Coronary artery (tissue), 2 donors: ENCODE results near the gene MRTFB.

Experiments
- DNase-seq: peaks from one replicate; pipeline ENCODE4 v3.0.0-alpha.2; 2017; ENCODE audit warnings: low spot score
- H3K27ac ChIP-seq, 2 donors: fragments of 200-600 bp; sonication (generic); one replicate each; pipeline ENCODE4 v1.5.1; 2016 to 2019
- H3K4me3 ChIP-seq: fragments of 200-600 bp; sonication (generic); 2 replicates; pipeline ENCODE4 v1.5.1; 2016; ENCODE audit warnings: mild to moderate bottlenecking, moderate library complexity
- TF ChIP-seq, protein P1 (sequence below): fragments of 200-600 bp; sonication (generic); IDR thresholded peaks from one replicate; pipeline ENCODE4 v1.5.1; 2019; ENCODE audit warnings: antibody characterized with exemption

Gene MRTFB

DNA sequence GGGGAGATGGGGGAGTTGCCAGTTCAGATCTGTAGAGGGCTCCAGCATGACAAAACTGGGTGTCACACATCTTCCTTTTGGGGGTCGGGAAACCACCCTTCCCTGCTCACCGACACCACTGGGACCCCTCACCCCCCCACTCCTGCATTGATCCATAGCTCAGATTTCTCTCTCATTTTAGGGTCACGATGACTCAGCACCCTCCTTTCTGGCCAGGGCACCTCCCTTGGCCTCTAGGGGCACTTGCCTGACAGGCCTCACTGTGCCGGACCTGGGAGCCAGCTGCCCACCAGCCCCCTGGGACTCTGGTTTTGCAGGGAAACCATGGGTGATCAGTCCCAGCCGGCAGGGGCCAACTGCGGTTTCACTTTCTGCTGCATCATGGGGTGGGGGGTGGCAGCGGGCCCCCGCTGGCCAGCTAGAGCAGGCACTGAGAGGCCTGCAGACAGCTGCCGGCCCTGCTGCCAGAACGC lies 239.4 kb downstream of the MRTFB start:
- no peak for DNase-seq
- H3K4me3 ChIP-seq: peak overlapping the region; percentile 53
- TF ChIP-seq, protein P1, sequence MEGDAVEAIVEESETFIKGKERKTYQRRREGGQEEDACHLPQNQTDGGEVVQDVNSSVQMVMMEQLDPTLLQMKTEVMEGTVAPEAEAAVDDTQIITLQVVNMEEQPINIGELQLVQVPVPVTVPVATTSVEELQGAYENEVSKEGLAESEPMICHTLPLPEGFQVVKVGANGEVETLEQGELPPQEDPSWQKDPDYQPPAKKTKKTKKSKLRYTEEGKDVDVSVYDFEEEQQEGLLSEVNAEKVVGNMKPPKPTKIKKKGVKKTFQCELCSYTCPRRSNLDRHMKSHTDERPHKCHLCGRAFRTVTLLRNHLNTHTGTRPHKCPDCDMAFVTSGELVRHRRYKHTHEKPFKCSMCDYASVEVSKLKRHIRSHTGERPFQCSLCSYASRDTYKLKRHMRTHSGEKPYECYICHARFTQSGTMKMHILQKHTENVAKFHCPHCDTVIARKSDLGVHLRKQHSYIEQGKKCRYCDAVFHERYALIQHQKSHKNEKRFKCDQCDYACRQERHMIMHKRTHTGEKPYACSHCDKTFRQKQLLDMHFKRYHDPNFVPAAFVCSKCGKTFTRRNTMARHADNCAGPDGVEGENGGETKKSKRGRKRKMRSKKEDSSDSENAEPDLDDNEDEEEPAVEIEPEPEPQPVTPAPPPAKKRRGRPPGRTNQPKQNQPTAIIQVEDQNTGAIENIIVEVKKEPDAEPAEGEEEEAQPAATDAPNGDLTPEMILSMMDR: no peak
- peak overlapping the region; percentile 11 to 58 for H3K27ac ChIP-seq

DNA sequence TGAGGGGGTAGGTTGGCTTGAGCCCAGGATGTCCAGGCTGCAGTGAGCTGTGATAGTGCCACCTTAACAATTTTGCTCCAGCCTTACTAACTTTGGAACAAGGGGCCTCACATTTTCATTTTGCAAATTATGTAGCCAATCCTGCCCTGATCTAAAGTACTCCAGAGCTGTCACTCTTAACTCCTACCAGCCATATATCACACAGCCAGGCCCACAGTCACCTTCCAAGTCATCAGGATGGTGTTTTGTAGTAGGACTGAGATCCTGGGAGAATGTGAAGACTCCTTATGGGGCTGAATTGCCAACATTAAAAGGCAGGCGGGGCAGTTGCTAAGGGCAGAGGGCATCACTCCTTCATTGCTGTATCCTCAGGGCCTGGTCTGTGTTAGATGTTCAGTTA lies 243.0 kb downstream of the MRTFB start:
- H3K27ac ChIP-seq: no peak overlapping the region
- H3K4me3 ChIP-seq: no peak overlapping the region
- DNase-seq: no peak
- TF ChIP-seq, protein P1: no peak

DNA sequence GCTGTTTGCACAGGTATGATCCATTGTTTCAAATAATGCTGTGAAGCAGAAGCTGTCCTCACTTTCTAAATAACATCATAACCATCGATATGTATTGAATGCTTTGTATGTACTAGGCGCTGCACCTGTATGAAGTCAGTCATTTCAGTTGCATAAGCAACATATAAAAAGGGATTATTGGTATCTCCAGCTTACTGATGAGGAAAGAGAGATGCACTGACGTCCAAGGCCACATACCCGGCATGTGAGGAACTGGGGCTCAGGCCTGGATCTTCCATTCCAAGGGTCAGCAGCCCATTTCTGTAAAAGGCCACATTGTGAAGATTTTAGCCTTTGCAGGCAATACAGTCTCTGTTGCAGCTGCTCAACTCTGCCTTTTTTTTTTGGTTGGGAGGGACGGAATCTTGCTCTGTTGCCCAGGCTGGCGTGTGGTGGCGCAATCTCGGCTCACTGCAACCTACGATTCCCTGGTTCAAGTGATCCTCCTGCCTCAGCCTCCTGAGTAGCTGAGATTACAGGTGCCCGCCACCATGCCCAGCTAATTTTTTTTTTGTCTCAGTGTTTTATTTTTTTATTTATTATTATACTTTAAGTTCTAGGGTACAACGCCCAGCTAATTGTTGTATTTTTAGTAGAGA lies 244.7 kb downstream of the MRTFB start:
- TF ChIP-seq, protein P1: no peak

More for the DNA sequence above, 244.7 kb downstream of the MRTFB start:
- H3K4me3 ChIP-seq: no peak overlapping the region
- H3K27ac ChIP-seq: no peak overlapping the region
- DNase-seq: no peak
